HepG2 (cell line): ENCODE results near the gene THBS1. TPM values are rescaled to one million over a fixed set of nuclear protein-coding genes. Genes with fewer than 3 reads are reported as not detected.

Source experiments
- ATAC-seq: fragments of 200-7000 bp; cut with Tn5 transposase; 3 replicates; pipeline ENCODE4 v1.9.1; 2020; ENCODE audit warnings: mild to moderate bottlenecking, moderate library complexity
- BruUV-seq: library from RNA; stranded (reverse); fragments of 400-500 nt; replicated peaks from 2 replicates; lab custom pipeline; 2021; lab: Mats Ljungman, UMichigan
- CTCF ChIA-PET: fragments of 300-600 bp; formaldehyde crosslinking; extraction: SDS; loops from one replicate; lab custom pipeline; 2021; ENCODE audit warnings: low total read pairs, inconsistent platforms, low intra/inter-chr PET ratio; lab: Yijun Ruan, JAX
- POLR2A ChIA-PET: fragments of 350-600 bp; sonication (Branson Sonifier 250); formaldehyde crosslinking; loops from one replicate; lab custom pipeline; 2020; ENCODE audit warnings: antibody characterized with exemption, inconsistent platforms; lab: Yijun Ruan, JAX
- DNase-seq: peaks from one replicate; pipeline ENCODE4 v3.0.0-alpha.2; 2015; ENCODE audit warnings: low spot score
- FAIRE-seq: peaks from 3 replicates; lab custom pipeline; 2011; peaks lifted over from hg19 to GRCh38; lab: Jason Lieb, UNC
- H2AFZ ChIP-seq: one replicate; pipeline ENCODE4 v1.6.1; 2011; ENCODE audit warnings: low read length, inconsistent platforms
- H3K27ac ChIP-seq: fragments of 300-600 bp; 3 replicates; pipeline ENCODE4 v1.8.0; 2011; ENCODE audit warnings: mixed run types, mild to moderate bottlenecking, mixed read lengths, low read length, inconsistent platforms; ENCODE audit not compliant: insufficient read depth; ENCODE audit errors: extremely low read length
- H3K27me3 ChIP-seq, 2 experiments: fragments of 200-600 bp in 1 of 2; 2 replicates in 1 of 2; 3 replicates in 1 of 2; pipeline versions ENCODE4 v1.6.0 to v1.8.0; 2011; ENCODE audit warnings: low read length in 2 of 2, mild to moderate bottlenecking in 2 of 2, moderate library complexity in 2 of 2, inconsistent platforms in 1 of 2; ENCODE audit not compliant: insufficient read depth in 2 of 2, control insufficient read depth in 1 of 2
- H3K36me3 ChIP-seq, 2 experiments: fragments of 200-600 bp in 1 of 2; replicated peaks in 1 of 2; 2 replicates in 1 of 2; 3 replicates in 1 of 2; pipeline versions ENCODE4 v1.5.1 to v1.8.0; 2011; ENCODE audit warnings: low read length in 2 of 2, inconsistent platforms in 1 of 2; ENCODE audit not compliant: insufficient read depth in 2 of 2, control insufficient read depth in 1 of 2
- H3K4me1 ChIP-seq: 2 replicates; pipeline ENCODE4 v1.5.1; 2012; ENCODE audit warnings: low read length, inconsistent platforms; ENCODE audit not compliant: insufficient read depth
- H3K4me2 ChIP-seq: 2 replicates; pipeline ENCODE4 v1.6.0; 2011; ENCODE audit warnings: low read depth, low read length, inconsistent platforms
- H3K4me3 ChIP-seq, 3 experiments: fragments of 200-600 bp in 1 of 3; sonication (generic), shearing (Covaris generic) in 1 of 3; replicated peaks in 1 of 3; 2 replicates each; pipeline ENCODE4 v1.5.1; 2011 to 2016; ENCODE audit warnings: low read length in 3 of 3, inconsistent platforms in 2 of 3, low read depth in 2 of 3, mild to moderate bottlenecking in 2 of 3, control low read depth in 1 of 3, mixed read lengths in 1 of 3; ENCODE audit not compliant: insufficient read depth in 1 of 3
- H3K79me2 ChIP-seq: one replicate; pipeline ENCODE4 v1.6.1; 2011; ENCODE audit warnings: low read length, inconsistent platforms; ENCODE audit not compliant: insufficient read depth
- H3K9ac ChIP-seq: 2 replicates; pipeline ENCODE4 v1.6.0; 2011; ENCODE audit warnings: mild to moderate bottlenecking, low read depth, low read length, inconsistent platforms; ENCODE audit not compliant: insufficient read depth
- H3K9me3 ChIP-seq: 2 replicates; pipeline ENCODE4 v1.5.1; 2012; ENCODE audit warnings: mild to moderate bottlenecking, low read length
- H4K20me1 ChIP-seq: 2 replicates; pipeline ENCODE4 v1.6.0; 2011; ENCODE audit warnings: inconsistent platforms, mild to moderate bottlenecking, low read length, moderate library complexity; ENCODE audit not compliant: insufficient read depth
- MTA1 ChIP-seq: sonication (generic); formaldehyde crosslinking; IDR thresholded peaks from 2 replicates; pipeline ENCODE4 v1.4.0; 2020; ENCODE audit warnings: missing genetic modification reagents, mild to moderate bottlenecking, borderline replicate concordance
- NFATC3 ChIP-seq: sonication (generic); formaldehyde crosslinking; IDR thresholded peaks from 2 replicates; pipeline ENCODE4 v1.5.1; 2020; ENCODE audit warnings: mild to moderate bottlenecking, missing genetic modification reagents
- NFYC ChIP-seq: IDR thresholded peaks from 2 replicates; pipeline ENCODE4 v1.6.1; 2016; ENCODE audit warnings: missing genetic modification reagents, missing compliant biosample characterization
- ONECUT2 ChIP-seq: sonication (generic); formaldehyde crosslinking; IDR thresholded peaks from 2 replicates; pipeline ENCODE4 v1.4.0; 2020; ENCODE audit warnings: missing genetic modification reagents
- PAX8 ChIP-seq: sonication (generic); formaldehyde crosslinking; IDR thresholded peaks from 2 replicates; pipeline ENCODE4 v1.8.0; 2022; ENCODE audit warnings: mild to moderate bottlenecking, missing genetic modification reagents, borderline replicate concordance
- POLR2G ChIP-seq: fragments of 200-400 bp; formaldehyde crosslinking; IDR thresholded peaks from 2 replicates; pipeline ENCODE4 v1.6.1; 2018; ENCODE audit warnings: mild to moderate bottlenecking, low read depth, low read length, moderate library complexity
- RBFOX2 ChIP-seq: fragments of 200-400 bp; formaldehyde crosslinking; IDR thresholded peaks from 2 replicates; pipeline ENCODE4 v1.6.1; 2017; ENCODE audit warnings: low read depth, mild to moderate bottlenecking, low read length
- SMAD9 ChIP-seq: sonication (generic); formaldehyde crosslinking; IDR thresholded peaks from 2 replicates; pipeline ENCODE4 v1.5.1; 2020; ENCODE audit warnings: mild to moderate bottlenecking, missing genetic modification reagents
- SP5 ChIP-seq: IDR thresholded peaks from 2 replicates; pipeline ENCODE4 v1.6.1; 2016; ENCODE audit warnings: low read depth, borderline replicate concordance
- ZNF235 ChIP-seq: sonication (generic); formaldehyde crosslinking; IDR thresholded peaks from 2 replicates; pipeline ENCODE4 v1.8.1; 2023; ENCODE audit warnings: mild to moderate bottlenecking, missing genetic modification reagents, borderline replicate concordance
- ZNF614 ChIP-seq: IDR thresholded peaks from 2 replicates; pipeline ENCODE4 v1.6.1; 2018; ENCODE audit warnings: missing biosample characterization, missing genetic modification reagents, inconsistent platforms, borderline replicate concordance
- ZZZ3 ChIP-seq: sonication (generic); formaldehyde crosslinking; IDR thresholded peaks from 2 replicates; pipeline ENCODE4 v1.4.0; 2020; ENCODE audit warnings: missing genetic modification reagents, mild to moderate bottlenecking, borderline replicate concordance
- WGBS: methylation state at CpG from one replicate; pipeline ENCODE4 v1.1.6; 2017; ENCODE audit warnings: low lambda C conversion rate; 5-methylcytosine and 5-hydroxymethylcytosine counted together
- in situ Hi-C: cut with HindIII; loops from 2 replicates; pipeline ENCODE4 v1.10.0; 2017; ENCODE audit warnings: low pct_unique_long_range_greater_than_20kb; ENCODE audit not compliant: extremely low pct_ligation_motif_present
- intact Hi-C: fragments of 100-400 bp; cut with micrococcal nuclease; formaldehyde crosslinking; loops from one replicate; pipeline ENCODE4 v1.10.0; 2022; ENCODE audit not compliant: unreplicated experiment
- polyA plus RNA-seq, 8 experiments: library from polyadenylated mRNA; depleted of rRNA in 3 of 8; stranded (reverse) in 7 of 8; unstranded in 1 of 8; fragments of >200 nt; fragmentation: Illumina TruSeq in 4 of 8; extraction: Trizol in 4 of 8; gene quantifications; 2 replicates each; pipeline versions ENCODE4 v1.2.1 to v1.2.3, GENCODE V29; 2011 to 2016; ENCODE audit warnings: low read depth in 4 of 8, missing spikeins in 1 of 8, mixed read lengths in 1 of 8; ENCODE audit not compliant: insufficient read depth in 1 of 8
- total RNA-seq, 5 experiments: library from RNA; depleted of rRNA; stranded (reverse); fragments of >200 nt; fragmentation: Illumina TruSeq; extraction: Trizol; gene quantifications; 2 replicates each; pipeline ENCODE4 v1.2.3, GENCODE V29; 2016; ENCODE audit warnings: low read depth in 1 of 5
- TF ChIP-seq, protein P1 (sequence below): sonication (generic); formaldehyde crosslinking; IDR thresholded peaks from 2 replicates; pipeline ENCODE4 v1.9.0; 2022; ENCODE audit warnings: missing genetic modification reagents, mild to moderate bottlenecking, borderline replicate concordance
- TF ChIP-seq, protein P2 (sequence below): IDR thresholded peaks from 2 replicates; pipeline ENCODE4 v1.6.1; 2016; ENCODE audit warnings: missing compliant biosample characterization, missing genetic modification reagents, borderline replicate concordance
- TF ChIP-seq, protein P3 (sequence below): sonication (generic); formaldehyde crosslinking; IDR thresholded peaks from 2 replicates; pipeline ENCODE4 v1.5.0; 2020; ENCODE audit warnings: missing genetic modification reagents, mild to moderate bottlenecking, borderline replicate concordance

The THBS1 gene
- total and polyA plus RNA-seq, 2 of the 13 experiments (the other 11 are each of a cell fraction or from before 2014, with no cell fraction given), result 54.7 to 67.1 TPM

DNA sequence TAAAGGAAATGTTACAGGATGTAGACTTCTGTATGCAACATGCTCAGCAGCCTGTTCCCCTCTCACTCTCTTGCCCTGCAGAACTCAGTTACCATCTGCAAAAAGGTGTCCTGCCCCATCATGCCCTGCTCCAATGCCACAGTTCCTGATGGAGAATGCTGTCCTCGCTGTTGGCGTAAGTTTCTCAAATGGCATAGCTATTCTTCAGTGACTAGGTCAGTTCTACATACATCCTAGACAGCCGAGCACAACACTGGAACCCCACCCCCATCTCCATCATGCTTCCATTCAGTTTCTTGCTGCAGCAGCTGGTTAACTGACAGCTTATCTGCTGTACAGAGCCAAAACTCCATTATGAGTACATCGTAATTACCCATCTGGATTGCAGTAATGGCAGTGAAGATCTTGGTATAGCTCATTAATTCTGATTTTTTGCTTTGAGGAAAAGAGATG lies 4.5 kb downstream of the THBS1 start:
- BruUV-seq, result no TSS peak
- 96% methylated on average over 4 of the region's 4 CpGs for WGBS
- H3K27me3 ChIP-seq, result no peaks in the 10 kb centered on the region; a peak in 1 of 5 replicates
- CTCF ChIA-PET, result no interaction called here
- H3K9ac ChIP-seq, result no peak overlapping the region
- ATAC-seq (no peak), FAIRE-seq (no peak), DNase-seq (no peak)
- no peak overlapping the region for H2AFZ ChIP-seq
- in situ Hi-C loops (loop anchor here (10.0 kb wide), 3 partner anchors 151 to 771 kb away; no protein-coding TSS in a partner anchor), intact Hi-C loops (no loop called here)
- H3K9me3 ChIP-seq, result no peaks in the 10 kb centered on the region
- H3K4me3 ChIP-seq, result no peak overlapping the region
- peaks cover 30 to 75% of the 10 kb centered on the region in 2 experiments for H3K36me3 ChIP-seq
- POLR2A ChIA-PET, result interaction anchor here (1.5 kb wide), 1 partner anchor 312 kb away, joined by 4 read pairs; no protein-coding TSS in a partner anchor
- no peak overlapping the region for H3K27ac ChIP-seq
- no peak overlapping the region for H3K4me2 ChIP-seq
- peaks cover 13% of the 10 kb centered on the region; the same call in 1 of the 2 replicates for H4K20me1 ChIP-seq
- peaks cover 54% of the 10 kb centered on the region for H3K4me1 ChIP-seq
- peaks cover 22% of the 10 kb centered on the region for H3K79me2 ChIP-seq
- peak; percentile 32; the same call in 1 of the 2 replicates for TF ChIP-seq RBFOX2
- TF ChIP-seq POLR2G, result 0 out of 2 replicates have a peak, but pooled peaks have one; percentile 25
- TF ChIP-seq SMAD9 (CRISPR knock-in tag), result no peak
- TF ChIP-seq, all 625 proteins: peak for 2

DNA sequence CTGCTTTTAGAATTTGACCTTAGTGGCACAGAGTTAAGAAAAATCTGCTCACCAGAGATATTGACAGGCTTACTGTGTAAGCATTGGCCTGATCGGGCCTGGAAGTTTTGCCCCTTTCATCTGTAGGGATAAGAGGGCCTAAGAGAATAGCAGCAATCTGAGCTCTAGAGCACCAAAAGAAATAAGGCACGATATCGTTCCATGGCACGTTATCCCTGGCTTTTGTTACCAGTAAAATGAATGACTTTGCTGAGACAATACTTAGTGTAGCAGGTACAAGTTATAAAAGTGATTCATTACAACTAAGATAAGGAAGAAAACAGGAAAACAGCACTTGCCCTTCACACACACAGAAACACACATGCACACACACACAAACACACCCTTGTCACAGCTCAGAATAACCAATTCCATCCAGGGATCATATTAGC lies 5.0 kb downstream of the THBS1 start:
- CTCF ChIA-PET, result no interaction called here
- WGBS, result 97% methylated on average over 4 of the region's 4 CpGs
- FAIRE-seq (no peak), ATAC-seq (no peak), DNase-seq (no peak)
- Histone ChIP-seq H3K36me3 (peaks cover 31 to 80% of the 10 kb centered on the region in 2 experiments), H2AFZ (no peak overlapping the region), H3K4me3 (no peak overlapping the region), H4K20me1 (peaks cover 13% of the 10 kb centered on the region; the same call in 1 of the 2 replicates), H3K4me2 (no peak overlapping the region), H3K9me3 (no peaks in the 10 kb centered on the region), H3K27ac (no peak overlapping the region), H3K79me2 (peaks cover 22% of the 10 kb centered on the region), H3K4me1 (peaks cover 54% of the 10 kb centered on the region), H3K9ac (no peak overlapping the region), H3K27me3 (no peaks in the 10 kb centered on the region; a peak in 1 of 5 replicates)
- in situ Hi-C loops, result loop anchor here (10.0 kb wide), 3 partner anchors 151 to 771 kb away; no protein-coding TSS in a partner anchor
- intact Hi-C loops, result loop anchor here (2.0 kb wide), 1 partner anchor 409 kb away; no protein-coding TSS in a partner anchor
- POLR2A ChIA-PET, result no interaction called here
- BruUV-seq, result no TSS peak
- TF ChIP-seq PAX8 (no peak), NFYC (no peak), ZNF235 (CRISPR knock-in tag) (no peak), ONECUT2 (CRISPR knock-in tag) (no peak), SP5 (CRISPR knock-in tag) (no peak), MTA1 (no peak), NFATC3 (no peak), ZNF614 (CRISPR knock-in tag) (no peak), ZZZ3 (CRISPR knock-in tag) (no peak)
- TF ChIP-seq, protein P1, sequence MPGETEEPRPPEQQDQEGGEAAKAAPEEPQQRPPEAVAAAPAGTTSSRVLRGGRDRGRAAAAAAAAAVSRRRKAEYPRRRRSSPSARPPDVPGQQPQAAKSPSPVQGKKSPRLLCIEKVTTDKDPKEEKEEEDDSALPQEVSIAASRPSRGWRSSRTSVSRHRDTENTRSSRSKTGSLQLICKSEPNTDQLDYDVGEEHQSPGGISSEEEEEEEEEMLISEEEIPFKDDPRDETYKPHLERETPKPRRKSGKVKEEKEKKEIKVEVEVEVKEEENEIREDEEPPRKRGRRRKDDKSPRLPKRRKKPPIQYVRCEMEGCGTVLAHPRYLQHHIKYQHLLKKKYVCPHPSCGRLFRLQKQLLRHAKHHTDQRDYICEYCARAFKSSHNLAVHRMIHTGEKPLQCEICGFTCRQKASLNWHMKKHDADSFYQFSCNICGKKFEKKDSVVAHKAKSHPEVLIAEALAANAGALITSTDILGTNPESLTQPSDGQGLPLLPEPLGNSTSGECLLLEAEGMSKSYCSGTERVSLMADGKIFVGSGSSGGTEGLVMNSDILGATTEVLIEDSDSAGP, result no peak
- TF ChIP-seq, protein P2, sequence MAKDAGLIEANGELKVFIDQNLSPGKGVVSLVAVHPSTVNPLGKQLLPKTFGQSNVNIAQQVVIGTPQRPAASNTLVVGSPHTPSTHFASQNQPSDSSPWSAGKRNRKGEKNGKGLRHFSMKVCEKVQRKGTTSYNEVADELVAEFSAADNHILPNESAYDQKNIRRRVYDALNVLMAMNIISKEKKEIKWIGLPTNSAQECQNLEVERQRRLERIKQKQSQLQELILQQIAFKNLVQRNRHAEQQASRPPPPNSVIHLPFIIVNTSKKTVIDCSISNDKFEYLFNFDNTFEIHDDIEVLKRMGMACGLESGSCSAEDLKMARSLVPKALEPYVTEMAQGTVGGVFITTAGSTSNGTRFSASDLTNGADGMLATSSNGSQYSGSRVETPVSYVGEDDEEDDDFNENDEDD (CRISPR knock-in tag), result no peak
- TF ChIP-seq, protein P3, sequence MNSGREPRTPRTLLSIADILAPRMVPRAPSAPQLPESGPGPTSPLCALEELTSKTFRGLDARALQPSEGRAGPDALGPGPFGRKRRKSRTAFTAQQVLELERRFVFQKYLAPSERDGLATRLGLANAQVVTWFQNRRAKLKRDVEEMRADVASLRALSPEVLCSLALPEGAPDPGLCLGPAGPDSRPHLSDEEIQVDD (CRISPR knock-in tag), result no peak
